ENCODE results near the gene SLC25A44. TPM values are rescaled to one million over a fixed set of nuclear protein-coding genes. Genes with fewer than 3 reads are reported as not detected.

Gene SLC25A44
- total RNA-seq, 1 donor from 2014 or later = 21.3 TPM

DNA sequence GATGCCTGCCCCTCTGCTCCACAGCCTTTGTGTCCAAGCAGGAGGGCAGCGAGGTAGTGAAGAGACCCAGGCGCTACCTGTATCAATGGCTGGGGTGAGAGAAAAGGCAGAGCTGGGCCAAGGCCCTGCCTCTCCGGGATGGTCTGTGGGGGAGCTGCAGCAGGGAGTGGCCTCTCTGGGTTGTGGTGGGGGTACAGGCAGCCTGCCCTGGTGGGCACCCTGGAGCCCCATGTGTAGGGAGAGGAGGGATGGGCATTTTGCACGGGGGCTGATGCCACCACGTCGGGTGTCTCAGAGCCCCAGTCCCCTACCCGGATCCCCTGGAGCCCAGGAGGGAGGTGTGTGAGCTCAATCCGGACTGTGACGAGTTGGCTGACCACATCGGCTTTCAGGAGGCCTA is 48.8 kb downstream of the SLC25A44 start:
- H3K9ac ChIP-seq (ENCODE audit: low read length) = no peak overlapping the region
- FAIRE-seq (no peak), DNase-seq (ENCODE audit: low read depth) (no peak)
- H3K9me3 ChIP-seq (ENCODE audit: insufficient read depth, low read depth, low read length) = no peaks in the 10 kb centered on the region
- no peak overlapping the region for H3K4me3 Mint-ChIP-seq (ENCODE audit: unreplicated experiment)
- no peak overlapping the region for H3K27ac Mint-ChIP-seq (ENCODE audit: unreplicated experiment)
- H3K9me3 Mint-ChIP-seq (ENCODE audit: unreplicated experiment) = no peaks in the 10 kb centered on the region
- no peak overlapping the region for H3K4me2 ChIP-seq (ENCODE audit: low read length)
- H4K20me1 ChIP-seq (ENCODE audit: insufficient read depth, low read length) = peaks cover 3% of the 10 kb centered on the region
- H3K4me1 ChIP-seq (ENCODE audit: insufficient read depth, low read length) = peaks cover 24% of the 10 kb centered on the region
- H3K27ac ChIP-seq (ENCODE audit: low read depth, low read length) = no peak overlapping the region
- H3K4me1 Mint-ChIP-seq (ENCODE audit: low read depth, unreplicated experiment) = no peaks in the 10 kb centered on the region
- no peak overlapping the region for H3K4me3 ChIP-seq (ENCODE audit: insufficient read depth, low read depth, low read length)
- H3K27me3 Mint-ChIP-seq (ENCODE audit: low read depth, unreplicated experiment) = peaks cover 5% of the 10 kb centered on the region
- no peak overlapping the region for H2AFZ ChIP-seq (ENCODE audit: low read depth, low read length)
- H3K36me3 Mint-ChIP-seq (ENCODE audit: low read depth, unreplicated experiment) = peaks cover 7% of the 10 kb centered on the region
- no peaks in the 10 kb centered on the region for H3K36me3 ChIP-seq (ENCODE audit: insufficient read depth, low read length)
- H3K27me3 ChIP-seq (ENCODE audit: insufficient read depth, low read length) = peaks cover 2% of the 10 kb centered on the region
- TF ChIP-seq EZH2 (IDR thresholded peaks at IDR 0.05; ENCODE audit: insufficient read depth, low read length) (no peak), CTCF (IDR thresholded peaks at IDR 0.05; ENCODE audit: insufficient read depth, low read depth, low read length) (no peak)
- H3K79me2 ChIP-seq (ENCODE audit: insufficient read depth, low read length) = no peaks in the 10 kb centered on the region

GRCh38 chr1:156244126-156244525 is 50.2 kb downstream of the SLC25A44 start:
- Histone ChIP-seq H3K36me3 (ENCODE audit: insufficient read depth, low read length) (peaks cover 3% of the 10 kb centered on the region), H3K4me3 (ENCODE audit: insufficient read depth, low read depth, low read length) (no peak overlapping the region), H3K79me2 (ENCODE audit: insufficient read depth, low read length) (no peaks in the 10 kb centered on the region), H3K4me2 (ENCODE audit: low read length) (no peak overlapping the region), H3K9ac (ENCODE audit: low read length) (no peak overlapping the region), H4K20me1 (ENCODE audit: insufficient read depth, low read length) (peaks cover 7% of the 10 kb centered on the region), H2AFZ (ENCODE audit: low read depth, low read length) (no peak overlapping the region), H3K9me3 (ENCODE audit: insufficient read depth, low read depth, low read length) (no peaks in the 10 kb centered on the region), H3K27ac (ENCODE audit: low read depth, low read length) (no peak overlapping the region), H3K27me3 (ENCODE audit: insufficient read depth, low read length) (peaks cover 2% of the 10 kb centered on the region), H3K4me1 (ENCODE audit: insufficient read depth, low read length) (peaks cover 26% of the 10 kb centered on the region)
- Mint-ChIP-seq H3K9me3 (ENCODE audit: unreplicated experiment) (no peaks in the 10 kb centered on the region), H3K36me3 (ENCODE audit: low read depth, unreplicated experiment) (peaks cover 3% of the 10 kb centered on the region), H3K27me3 (ENCODE audit: low read depth, unreplicated experiment) (peaks cover 5% of the 10 kb centered on the region), H3K27ac (ENCODE audit: unreplicated experiment) (no peak overlapping the region), H3K4me3 (ENCODE audit: unreplicated experiment) (no peak overlapping the region), H3K4me1 (ENCODE audit: low read depth, unreplicated experiment) (peaks cover 1% of the 10 kb centered on the region)
- TF ChIP-seq EZH2 (IDR thresholded peaks at IDR 0.05; ENCODE audit: insufficient read depth, low read length) (no peak), CTCF (IDR thresholded peaks at IDR 0.05; ENCODE audit: insufficient read depth, low read depth, low read length) (no peak)
- DNase-seq (ENCODE audit: low read depth) (no peak), FAIRE-seq (no peak)

GRCh38 chr1:156244712-156245111 is 50.8 kb downstream of the SLC25A44 start:
- Histone ChIP-seq H3K4me2 (ENCODE audit: low read length) (no peak overlapping the region), H3K4me3 (ENCODE audit: insufficient read depth, low read depth, low read length) (no peak overlapping the region), H3K36me3 (ENCODE audit: insufficient read depth, low read length) (peaks cover 4% of the 10 kb centered on the region), H2AFZ (ENCODE audit: low read depth, low read length) (no peak overlapping the region), H3K79me2 (ENCODE audit: insufficient read depth, low read length) (no peaks in the 10 kb centered on the region), H4K20me1 (ENCODE audit: insufficient read depth, low read length) (peaks cover 10% of the 10 kb centered on the region), H3K9ac (ENCODE audit: low read length) (no peak overlapping the region), H3K27me3 (ENCODE audit: insufficient read depth, low read length) (peaks cover 2% of the 10 kb centered on the region), H3K9me3 (ENCODE audit: insufficient read depth, low read depth, low read length) (no peaks in the 10 kb centered on the region), H3K4me1 (ENCODE audit: insufficient read depth, low read length) (peaks cover 26% of the 10 kb centered on the region), H3K27ac (ENCODE audit: low read depth, low read length) (no peak overlapping the region)
- H3K9me3 Mint-ChIP-seq (ENCODE audit: unreplicated experiment) = no peaks in the 10 kb centered on the region
- DNase-seq (ENCODE audit: low read depth) = no peak
- H3K4me1 Mint-ChIP-seq (ENCODE audit: low read depth, unreplicated experiment) = peaks cover 3% of the 10 kb centered on the region
- no peak overlapping the region for H3K27ac Mint-ChIP-seq (ENCODE audit: unreplicated experiment)
- peaks cover 3% of the 10 kb centered on the region for H3K36me3 Mint-ChIP-seq (ENCODE audit: low read depth, unreplicated experiment)
- TF ChIP-seq EZH2 (IDR thresholded peaks at IDR 0.05; ENCODE audit: insufficient read depth, low read length) = no peak
- no peak for TF ChIP-seq CTCF (IDR thresholded peaks at IDR 0.05; ENCODE audit: insufficient read depth, low read depth, low read length)
- H3K4me3 Mint-ChIP-seq (ENCODE audit: unreplicated experiment) = no peak overlapping the region
- peaks cover 5% of the 10 kb centered on the region for H3K27me3 Mint-ChIP-seq (ENCODE audit: low read depth, unreplicated experiment)
- no peak for FAIRE-seq

Data from astrocyte (in vitro differentiated cells and primary cell).